HS-5 (cell line): ENCODE data around the gene ATM.
"Not testable (repeated sequence)": the region's sequence is repeated elsewhere in the genome, so short reads cannot be mapped to it uniquely, and the experiment has no call there.

ENCODE experiments used
- DNase-seq: peaks from one replicate; pipeline ENCODE4 v3.0.0-alpha.2; 2012; ENCODE audit warnings: low read depth

ATM gene

GRCh38 chr11:108369064-108369463 lies 146.2 kb downstream of the ATM start:
- DNase-seq, result no peak

GRCh38 chr11:108370315-108370714 lies 147.4 kb downstream of the ATM start:
- no peak for DNase-seq

- DNase-seq, result no peak
Observed at GRCh38 chr11:108370990-108371389, 148.1 kb downstream of the ATM start.

- not testable (repeated sequence) for DNase-seq
Observed at GRCh38 chr11:108373505-108373904, 150.6 kb downstream of the ATM start.

- DNase-seq, result no peak
Observed at GRCh38 chr11:108388576-108388975, 165.7 kb downstream of the ATM start.

- no peak for DNase-seq
Observed at GRCh38 chr11:108392353-108392752, 169.5 kb downstream of the ATM start.

- DNase-seq, result no peak
Observed at GRCh38 chr11:108393046-108393445, 170.2 kb downstream of the ATM start.

GRCh38 chr11:108394744-108395284 lies 171.9 kb downstream of the ATM start:
- DNase-seq, result no peak

- DNase-seq, result not testable (repeated sequence)
Observed at GRCh38 chr11:108396672-108397071, 173.8 kb downstream of the ATM start.

GRCh38 chr11:108398439-108398838 lies 175.6 kb downstream of the ATM start:
- DNase-seq, result no peak

- DNase-seq, result no peak
Observed at GRCh38 chr11:108402241-108402640, 179.4 kb downstream of the ATM start.

- no peak for DNase-seq
Observed at GRCh38 chr11:108403052-108403451, 180.2 kb downstream of the ATM start.

- DNase-seq, result no peak
Observed at GRCh38 chr11:108405706-108406105, 182.8 kb downstream of the ATM start.

GRCh38 chr11:108414958-108415357 lies 192.1 kb downstream of the ATM start:
- DNase-seq, result no peak

GRCh38 chr11:108417551-108417950 lies 194.7 kb downstream of the ATM start:
- DNase-seq, result not testable (repeated sequence)
